Anterior cingulate cortex (tissue), 58 donors: ENCODE measurements around the gene RBBP8NL.
A peak's percentile ranks its signal among the peaks of the same experiment; 100 is the strongest.
"Not testable (repeated sequence)": the region's sequence is repeated elsewhere in the genome, so short reads cannot be mapped to it uniquely, and the experiment has no call there.

Experiments
- DNase-seq, 58 donors: peaks; one replicate each; lab custom pipeline; 2025; lab: John Stamatoyannopoulos, UW

The RBBP8NL gene

GRCh38 chr20:62446888-62447869 lies 19.8 kb upstream of the RBBP8NL start:
- DNase-seq = no peak

GRCh38 chr20:62446481-62446880 lies 19.1 kb upstream of the RBBP8NL start:
- DNase-seq = no peak

GRCh38 chr20:62445553-62446340 lies 18.4 kb upstream of the RBBP8NL start:
- no peak for DNase-seq

GRCh38 chr20:62444286-62444685 lies 16.9 kb upstream of the RBBP8NL start:
- no peak for DNase-seq

- no peak for DNase-seq
Measured at GRCh38 chr20:62441987-62442539, 14.7 kb upstream of the RBBP8NL start.

- DNase-seq = no peak
Measured at GRCh38 chr20:62439218-62439617, 11.9 kb upstream of the RBBP8NL start.

GRCh38 chr20:62437927-62438326 lies 10.6 kb upstream of the RBBP8NL start:
- peak in 2 of 58 donors; percentile 15 to 18 for DNase-seq

- DNase-seq = no peak
Measured at GRCh38 chr20:62437496-62437895, 10.2 kb upstream of the RBBP8NL start.

GRCh38 chr20:62436692-62437091 lies 9.4 kb upstream of the RBBP8NL start:
- DNase-seq = no peak

- DNase-seq = peak in 23 of 58 donors; percentile 3 to 43 (median 25)
Measured at GRCh38 chr20:62433658-62434497, 6.5 kb upstream of the RBBP8NL start.

- no peak for DNase-seq
Measured at GRCh38 chr20:62430866-62431447, 3.6 kb upstream of the RBBP8NL start.

- DNase-seq = no peak
Measured at GRCh38 chr20:62430311-62430853, 3.0 kb upstream of the RBBP8NL start.

- no peak for DNase-seq
Measured at GRCh38 chr20:62429455-62430310, 2.3 kb upstream of the RBBP8NL start.

- no peak for DNase-seq
Measured at GRCh38 chr20:62428396-62429295, 1.3 kb upstream of the RBBP8NL start.

GRCh38 chr20:62428002-62428372 lies 648 bp upstream of the RBBP8NL start:
- no peak for DNase-seq

- no peak for DNase-seq
Measured at GRCh38 chr20:62426699-62427131, 624 bp downstream of the RBBP8NL start.

GRCh38 chr20:62426059-62426348 lies 1.3 kb downstream of the RBBP8NL start:
- not testable (repeated sequence) for DNase-seq
